Smooth muscle cell (in vitro differentiated cells): ENCODE data around the gene RPAIN. TPM values are rescaled to one million over a fixed set of nuclear protein-coding genes. Genes with fewer than 3 reads are reported as not detected.

ENCODE experiments used
- DNase-seq: peaks from one replicate; lab custom pipeline; 2025; ENCODE audit not compliant: unreplicated experiment; lab: John Stamatoyannopoulos, UW
- H2AFZ ChIP-seq: fragments of 200-600 bp; sonication (generic); 2 replicates; pipeline ENCODE4 v1.6.0; 2016; ENCODE audit warnings: antibody characterized with exemption, low read depth, mild to moderate bottlenecking
- H3F3A ChIP-seq: fragments of 200-600 bp; sonication (generic); 2 replicates; pipeline ENCODE4 v1.6.0; 2017; ENCODE audit warnings: antibody characterized with exemption, low read depth
- H3K27ac ChIP-seq: fragments of 200-600 bp; sonication (generic); 2 replicates; pipeline ENCODE4 v1.5.1; 2016; ENCODE audit warnings: low read depth, mild to moderate bottlenecking
- H3K27me3 ChIP-seq: fragments of 200-600 bp; sonication (generic); 2 replicates; pipeline ENCODE4 v1.6.1; 2016; ENCODE audit warnings: low read depth, mild to moderate bottlenecking
- H3K36me3 ChIP-seq: fragments of 200-600 bp; sonication (generic); 2 replicates; pipeline ENCODE4 v1.5.1; 2016; ENCODE audit warnings: low read depth
- H3K4me1 ChIP-seq: fragments of 200-600 bp; sonication (generic); 2 replicates; pipeline ENCODE4 v1.5.1; 2016; ENCODE audit warnings: low read depth
- H3K4me2 ChIP-seq: fragments of 200-600 bp; sonication (generic); 2 replicates; pipeline ENCODE4 v1.6.0; 2016; ENCODE audit warnings: mild to moderate bottlenecking
- H3K4me3 ChIP-seq: fragments of 200-600 bp; sonication (generic); 2 replicates; pipeline ENCODE4 v1.5.1; 2016; ENCODE audit warnings: mild to moderate bottlenecking
- H3K79me2 ChIP-seq: fragments of 200-600 bp; sonication (generic); 2 replicates; pipeline ENCODE4 v1.6.0; 2016; ENCODE audit warnings: low read depth, mild to moderate bottlenecking
- H3K9ac ChIP-seq: fragments of 200-600 bp; sonication (generic); 2 replicates; pipeline ENCODE4 v1.6.0; 2016; ENCODE audit warnings: low read depth
- H3K9me3 ChIP-seq: fragments of 200-600 bp; sonication (generic); replicated peaks from 2 replicates; pipeline ENCODE4 v1.5.1; 2016; ENCODE audit warnings: low read depth
- H4K20me1 ChIP-seq: fragments of 200-600 bp; sonication (generic); 2 replicates; pipeline ENCODE4 v1.6.0; 2016; ENCODE audit warnings: low read depth
- WGBS: methylation state at CpG from one replicate; pipeline ENCODE4 v1.1.7; 2016; ENCODE audit warnings: low lambda C conversion rate; 5-methylcytosine and 5-hydroxymethylcytosine counted together
- polyA plus RNA-seq: library from polyadenylated mRNA; unstranded; fragments of >200 nt; fragmentation: Nextera tagmentation; extraction: Ambion mirVana; gene quantifications from 2 replicates; pipeline ENCODE4 v1.2.1, GENCODE V29; 2016
- total RNA-seq: library from RNA; depleted of rRNA; stranded (reverse); fragments of >200 nt; gene quantifications from 2 replicates; pipeline ENCODE4 v1.2.3, GENCODE V29; 2014
- TF ChIP-seq, protein P1 (sequence below): fragments of 200-600 bp; sonication (generic); IDR thresholded peaks from 2 replicates; pipeline ENCODE4 v1.5.1; 2017; ENCODE audit warnings: borderline replicate concordance, mild to moderate bottlenecking, antibody characterized with exemption; ENCODE audit not compliant: insufficient read depth, poor library complexity, severe bottlenecking

The RPAIN gene
- total and polyA plus RNA-seq, 2 experiments from 2014 or later: 28.8 to 56.0 TPM

DNA sequence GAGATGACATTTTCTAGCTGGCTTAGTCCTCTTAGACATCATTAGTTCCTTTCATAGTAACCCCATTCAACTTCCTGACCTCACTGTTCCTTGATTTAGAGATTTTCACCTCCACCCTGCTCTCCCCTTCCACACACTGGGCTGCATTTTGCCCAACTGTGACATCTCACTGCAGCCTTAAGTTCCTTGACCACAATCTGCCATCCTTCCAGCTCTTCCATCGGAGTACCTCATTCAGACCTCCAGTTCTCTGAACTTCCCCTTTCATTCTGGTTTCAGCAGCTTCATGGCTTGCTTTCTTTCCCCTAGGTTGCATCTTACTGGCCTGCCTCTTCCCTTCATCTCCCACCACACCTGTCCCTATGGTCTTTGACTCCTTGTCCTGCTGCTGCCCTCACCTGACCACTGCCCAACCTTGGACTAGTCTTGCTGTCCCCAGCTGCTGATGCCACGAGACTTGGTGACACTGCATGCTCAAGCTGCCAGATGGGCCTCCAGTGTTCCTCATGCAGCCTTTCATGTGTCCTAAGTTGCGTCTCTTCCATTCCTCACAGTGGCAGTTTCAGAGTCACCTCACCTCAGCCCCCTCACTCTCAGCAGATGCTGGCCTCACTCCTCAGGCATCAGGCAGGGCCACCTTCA lies 41.3 kb upstream of the RPAIN start:
- no peaks in the 10 kb centered on the region for H3K4me1 ChIP-seq
- 98% methylated on average over 3 of the region's 3 CpGs for WGBS
- TF ChIP-seq, protein P1, sequence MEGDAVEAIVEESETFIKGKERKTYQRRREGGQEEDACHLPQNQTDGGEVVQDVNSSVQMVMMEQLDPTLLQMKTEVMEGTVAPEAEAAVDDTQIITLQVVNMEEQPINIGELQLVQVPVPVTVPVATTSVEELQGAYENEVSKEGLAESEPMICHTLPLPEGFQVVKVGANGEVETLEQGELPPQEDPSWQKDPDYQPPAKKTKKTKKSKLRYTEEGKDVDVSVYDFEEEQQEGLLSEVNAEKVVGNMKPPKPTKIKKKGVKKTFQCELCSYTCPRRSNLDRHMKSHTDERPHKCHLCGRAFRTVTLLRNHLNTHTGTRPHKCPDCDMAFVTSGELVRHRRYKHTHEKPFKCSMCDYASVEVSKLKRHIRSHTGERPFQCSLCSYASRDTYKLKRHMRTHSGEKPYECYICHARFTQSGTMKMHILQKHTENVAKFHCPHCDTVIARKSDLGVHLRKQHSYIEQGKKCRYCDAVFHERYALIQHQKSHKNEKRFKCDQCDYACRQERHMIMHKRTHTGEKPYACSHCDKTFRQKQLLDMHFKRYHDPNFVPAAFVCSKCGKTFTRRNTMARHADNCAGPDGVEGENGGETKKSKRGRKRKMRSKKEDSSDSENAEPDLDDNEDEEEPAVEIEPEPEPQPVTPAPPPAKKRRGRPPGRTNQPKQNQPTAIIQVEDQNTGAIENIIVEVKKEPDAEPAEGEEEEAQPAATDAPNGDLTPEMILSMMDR: no peak
- H3K9me3 ChIP-seq: no peaks in the 10 kb centered on the region
- H3K79me2 ChIP-seq: no peaks in the 10 kb centered on the region
- H3K27ac ChIP-seq: no peak overlapping the region
- H2AFZ ChIP-seq: no peak overlapping the region
- H3F3A ChIP-seq: no peaks in the 10 kb centered on the region
- no peak for DNase-seq
- peaks cover 12% of the 10 kb centered on the region for H3K36me3 ChIP-seq
- H3K4me3 ChIP-seq: no peak overlapping the region
- H3K9ac ChIP-seq: no peak overlapping the region
- no peak overlapping the region for H3K4me2 ChIP-seq
- no peaks in the 10 kb centered on the region for H4K20me1 ChIP-seq
- H3K27me3 ChIP-seq: no peaks in the 10 kb centered on the region

DNA sequence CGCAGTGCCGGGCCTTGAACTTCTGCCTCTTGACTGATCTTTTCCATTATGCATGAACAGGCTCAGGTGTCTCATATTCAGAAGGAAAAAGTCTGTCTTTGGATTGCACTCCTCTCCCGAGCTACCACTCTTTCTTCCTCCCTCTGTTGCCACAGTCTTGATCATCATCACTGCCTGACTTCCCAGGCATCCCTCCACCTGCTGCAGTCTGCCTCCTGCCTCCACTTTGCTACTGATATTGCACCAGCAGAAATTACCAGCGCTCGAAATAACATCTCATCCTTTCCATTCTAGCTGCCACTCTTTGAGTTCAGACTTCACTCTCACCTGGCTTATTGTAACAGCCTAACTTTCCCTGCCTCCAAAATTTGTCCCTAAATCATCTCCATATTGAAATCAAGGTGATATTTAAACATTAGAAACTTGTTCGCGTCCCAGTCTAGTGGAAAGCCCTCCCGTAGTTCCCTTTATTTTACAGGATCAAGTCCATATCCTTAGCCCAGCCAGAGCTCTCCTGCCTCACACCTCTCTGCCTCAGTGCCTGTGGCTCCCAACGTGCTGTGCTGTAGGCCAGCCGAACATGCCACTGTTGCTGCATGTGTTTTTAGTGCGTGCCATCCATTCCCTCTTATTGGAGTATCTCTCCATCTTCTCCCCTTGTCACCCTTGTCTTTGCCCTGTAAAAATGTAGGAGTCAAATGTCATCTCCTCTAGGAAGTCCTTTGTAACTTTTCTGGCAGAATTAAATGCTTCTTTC lies 40.5 kb upstream of the RPAIN start:
- Histone ChIP-seq H3K79me2 (no peaks in the 10 kb centered on the region), H3F3A (no peaks in the 10 kb centered on the region), H3K4me2 (no peak overlapping the region), H3K36me3 (peaks cover 17% of the 10 kb centered on the region), H3K27ac (no peak overlapping the region), H3K4me3 (no peak overlapping the region), H3K27me3 (no peaks in the 10 kb centered on the region), H3K9ac (no peak overlapping the region), H3K4me1 (no peaks in the 10 kb centered on the region), H4K20me1 (no peaks in the 10 kb centered on the region), H2AFZ (no peak overlapping the region), H3K9me3 (no peaks in the 10 kb centered on the region)
- TF ChIP-seq, protein P1: no peak
- WGBS: 93% methylated on average over 11 of the region's 11 CpGs
- DNase-seq: no peak

DNA sequence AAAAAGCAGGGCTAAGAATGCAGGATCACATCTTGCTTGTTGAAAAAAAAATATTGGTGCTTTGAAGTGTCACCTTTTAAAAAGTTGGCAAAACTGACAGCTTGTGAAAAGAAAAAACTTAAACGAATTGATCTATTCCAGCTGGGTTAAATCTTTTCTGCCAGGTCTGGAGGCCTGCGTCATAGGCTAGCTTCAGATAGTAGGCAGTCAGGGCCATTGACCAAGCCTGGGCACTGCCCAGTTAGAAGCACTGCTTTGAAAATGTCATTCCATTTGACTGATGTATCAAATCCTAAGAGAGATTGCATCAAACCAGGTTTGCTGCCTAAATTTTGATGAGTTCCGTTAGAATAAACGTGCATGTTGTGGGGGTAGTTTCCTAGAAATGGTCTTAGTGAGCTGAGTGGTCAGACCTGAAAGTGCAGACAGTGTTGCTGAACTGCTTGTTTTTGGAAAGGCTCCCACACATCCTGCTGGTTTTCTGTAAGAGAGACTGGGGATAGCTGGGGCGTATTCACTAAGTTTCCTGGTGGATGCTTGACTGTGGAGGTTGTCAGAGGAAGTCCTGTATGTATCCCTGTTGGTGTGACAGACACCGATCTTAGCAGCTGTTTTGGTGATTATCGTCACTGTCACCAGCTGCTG lies 39.4 kb upstream of the RPAIN start:
- no peaks in the 10 kb centered on the region for H3K4me1 ChIP-seq
- no peak overlapping the region for H3K27ac ChIP-seq
- no peaks in the 10 kb centered on the region for H4K20me1 ChIP-seq
- H3K27me3 ChIP-seq: no peaks in the 10 kb centered on the region
- TF ChIP-seq, protein P1: no peak
- no peak for DNase-seq
- WGBS: 80% methylated on average over 7 of the region's 7 CpGs
- no peak overlapping the region for H3K4me3 ChIP-seq
- no peaks in the 10 kb centered on the region for H3K9me3 ChIP-seq
- H2AFZ ChIP-seq: no peak overlapping the region
- no peaks in the 10 kb centered on the region for H3K79me2 ChIP-seq
- H3K9ac ChIP-seq: no peak overlapping the region
- H3K36me3 ChIP-seq: peaks cover 17% of the 10 kb centered on the region
- H3K4me2 ChIP-seq: no peak overlapping the region
- no peaks in the 10 kb centered on the region for H3F3A ChIP-seq
